ENCODE measurements around the gene KLHL10.

GRCh38 chr17:41813699-41814124 lies 23.9 kb upstream of the KLHL10 start:
- TF ChIP-seq CTCF (IDR thresholded peaks at IDR 0.05; ENCODE audit: poor library complexity): no peak
- no peak for TF ChIP-seq EZH2 (IDR thresholded peaks at IDR 0.05; ENCODE audit: borderline replicate concordance)
- TF ChIP-seq EZH2phosphoT487 (IDR thresholded peaks at IDR 0.05; ENCODE audit: low read depth, severe bottlenecking, unreplicated experiment): no peak
